ENCODE measurements around the gene PNKP.

Gene PNKP

GRCh38 chr19:49877020-49877878, 9.9 kb upstream of the PNKP start, which contains the start of the genes AKT1S1 and TBC1D17 (continued):
- peak; percentile 99 for TF ChIP-seq PRDM10 (tag by site-specific recombination; IDR thresholded peaks at IDR 0.05)
- TF ChIP-seq, protein P1, sequence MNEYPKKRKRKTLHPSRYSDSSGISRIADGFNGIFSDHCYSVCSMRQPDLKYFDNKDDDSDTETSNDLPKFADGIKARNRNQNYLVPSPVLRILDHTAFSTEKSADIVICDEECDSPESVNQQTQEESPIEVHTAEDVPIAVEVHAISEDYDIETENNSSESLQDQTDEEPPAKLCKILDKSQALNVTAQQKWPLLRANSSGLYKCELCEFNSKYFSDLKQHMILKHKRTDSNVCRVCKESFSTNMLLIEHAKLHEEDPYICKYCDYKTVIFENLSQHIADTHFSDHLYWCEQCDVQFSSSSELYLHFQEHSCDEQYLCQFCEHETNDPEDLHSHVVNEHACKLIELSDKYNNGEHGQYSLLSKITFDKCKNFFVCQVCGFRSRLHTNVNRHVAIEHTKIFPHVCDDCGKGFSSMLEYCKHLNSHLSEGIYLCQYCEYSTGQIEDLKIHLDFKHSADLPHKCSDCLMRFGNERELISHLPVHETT (tag by site-specific recombination; IDR thresholded peaks at IDR 0.05) = peak; percentile 78; the same call in 1 of the 2 replicates
- TF ChIP-seq ZNF670 (tag by site-specific recombination; IDR thresholded peaks at IDR 0.05; ENCODE audit: low read depth) = no peak
- TF ChIP-seq, protein P2, sequence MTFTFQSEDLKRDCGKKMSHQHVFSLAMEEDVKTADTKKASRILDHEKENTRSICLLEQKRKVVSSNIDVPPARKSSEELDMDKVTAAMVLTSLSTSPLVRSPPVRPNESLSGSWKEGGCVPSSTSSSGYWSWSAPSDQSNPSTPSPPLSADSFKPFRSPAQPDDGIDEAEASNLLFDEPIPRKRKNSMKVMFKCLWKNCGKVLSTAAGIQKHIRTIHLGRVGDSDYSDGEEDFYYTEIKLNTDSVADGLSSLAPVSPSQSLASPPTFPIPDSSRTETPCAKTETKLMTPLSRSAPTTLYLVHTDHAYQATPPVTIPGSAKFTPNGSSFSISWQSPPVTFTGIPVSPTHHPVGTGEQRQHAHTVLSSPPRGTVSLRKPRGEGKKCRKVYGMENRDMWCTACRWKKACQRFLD (tag by site-specific recombination; IDR thresholded peaks at IDR 0.05) = no peak
- peak; percentile 10; the same call in 1 of the 2 replicates for TF ChIP-seq RBAK (tag by site-specific recombination; IDR thresholded peaks at IDR 0.05)
- TF ChIP-seq, protein P3, sequence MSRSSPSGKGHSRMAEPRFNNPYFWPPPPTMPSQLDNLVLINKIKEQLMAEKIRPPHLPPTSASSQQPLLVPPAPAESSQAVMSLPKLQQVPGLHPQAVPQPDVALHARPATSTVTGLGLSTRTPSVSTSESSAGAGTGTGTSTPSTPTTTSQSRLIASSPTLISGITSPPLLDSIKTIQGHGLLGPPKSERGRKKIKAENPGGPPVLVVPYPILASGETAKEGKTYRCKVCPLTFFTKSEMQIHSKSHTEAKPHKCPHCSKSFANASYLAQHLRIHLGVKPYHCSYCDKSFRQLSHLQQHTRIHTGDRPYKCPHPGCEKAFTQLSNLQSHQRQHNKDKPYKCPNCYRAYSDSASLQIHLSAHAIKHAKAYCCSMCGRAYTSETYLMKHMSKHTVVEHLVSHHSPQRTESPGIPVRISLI (tag by site-specific recombination; IDR thresholded peaks at IDR 0.05) = no peak
- no peak for TF ChIP-seq ZNF544 (tag by site-specific recombination; IDR thresholded peaks at IDR 0.05)
- TF ChIP-seq SP2 (tag by site-specific recombination; IDR thresholded peaks at IDR 0.05) = peak; percentile 77
- TF ChIP-seq, protein P4, sequence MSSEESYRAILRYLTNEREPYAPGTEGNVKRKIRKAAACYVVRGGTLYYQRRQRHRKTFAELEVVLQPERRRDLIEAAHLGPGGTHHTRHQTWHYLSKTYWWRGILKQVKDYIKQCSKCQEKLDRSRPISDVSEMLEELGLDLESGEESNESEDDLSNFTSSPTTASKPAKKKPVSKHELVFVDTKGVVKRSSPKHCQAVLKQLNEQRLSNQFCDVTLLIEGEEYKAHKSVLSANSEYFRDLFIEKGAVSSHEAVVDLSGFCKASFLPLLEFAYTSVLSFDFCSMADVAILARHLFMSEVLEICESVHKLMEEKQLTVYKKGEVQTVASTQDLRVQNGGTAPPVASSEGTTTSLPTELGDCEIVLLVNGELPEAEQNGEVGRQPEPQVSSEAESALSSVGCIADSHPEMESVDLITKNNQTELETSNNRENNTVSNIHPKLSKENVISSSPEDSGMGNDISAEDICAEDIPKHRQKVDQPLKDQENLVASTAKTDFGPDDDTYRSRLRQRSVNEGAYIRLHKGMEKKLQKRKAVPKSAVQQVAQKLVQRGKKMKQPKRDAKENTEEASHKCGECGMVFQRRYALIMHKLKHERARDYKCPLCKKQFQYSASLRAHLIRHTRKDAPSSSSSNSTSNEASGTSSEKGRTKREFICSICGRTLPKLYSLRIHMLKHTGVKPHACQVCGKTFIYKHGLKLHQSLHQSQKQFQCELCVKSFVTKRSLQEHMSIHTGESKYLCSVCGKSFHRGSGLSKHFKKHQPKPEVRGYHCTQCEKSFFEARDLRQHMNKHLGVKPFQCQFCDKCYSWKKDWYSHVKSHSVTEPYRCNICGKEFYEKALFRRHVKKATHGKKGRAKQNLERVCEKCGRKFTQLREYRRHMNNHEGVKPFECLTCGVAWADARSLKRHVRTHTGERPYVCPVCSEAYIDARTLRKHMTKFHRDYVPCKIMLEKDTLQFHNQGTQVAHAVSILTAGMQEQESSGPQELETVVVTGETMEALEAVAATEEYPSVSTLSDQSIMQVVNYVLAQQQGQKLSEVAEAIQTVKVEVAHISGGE (tag by site-specific recombination; conservative IDR thresholded peaks at IDR 0.05; ENCODE audit: low read depth) = peak; percentile 65
- TF ChIP-seq KLF16 (tag by site-specific recombination; IDR thresholded peaks at IDR 0.05) = peak; percentile 73
- TF ChIP-seq ZNF146 (tag by site-specific recombination; IDR thresholded peaks at IDR 0.05) = no peak
- TF ChIP-seq ZBTB8A (tag by site-specific recombination; IDR thresholded peaks at IDR 0.05) = peak; percentile 29; the same call in 1 of the 2 replicates
- TF ChIP-seq OVOL3 (tag by site-specific recombination; IDR thresholded peaks at IDR 0.05) = peak; percentile 77; the same call in 1 of the 2 replicates
- no peak for TF ChIP-seq PRDM1 (tag by site-specific recombination; IDR thresholded peaks at IDR 0.05)
- TF ChIP-seq OSR2 (tag by site-specific recombination; IDR thresholded peaks at IDR 0.05) = 0 out of 2 replicates have a peak, but pooled peaks have one; percentile 41
- peak; percentile 80 for TF ChIP-seq ZNF777 (tag by site-specific recombination; IDR thresholded peaks at IDR 0.05; ENCODE audit: borderline replicate concordance)
- TF ChIP-seq FEZF1 (tag by site-specific recombination; IDR thresholded peaks at IDR 0.05) = no peak
- TF ChIP-seq ZNF24 (tag by site-specific recombination; IDR thresholded peaks at IDR 0.05) = peak; percentile 20; the same call in 1 of the 2 replicates
- TF ChIP-seq ZNF596 (tag by site-specific recombination; IDR thresholded peaks at IDR 0.05) = no peak
- no peak for TF ChIP-seq ZNF394 (tag by site-specific recombination; IDR thresholded peaks at IDR 0.05; ENCODE audit: borderline replicate concordance)
- no peak; the same call in 1 of the 2 replicates for TF ChIP-seq ZNF324 (tag by site-specific recombination; IDR thresholded peaks at IDR 0.05)
- TF ChIP-seq ZNF707 (tag by site-specific recombination; IDR thresholded peaks at IDR 0.05) = no peak
- no peak; the same call in none of the 2 replicates for TF ChIP-seq ZNF501 (tag by site-specific recombination; IDR thresholded peaks at IDR 0.05)
- TF ChIP-seq ZNF23 (tag by site-specific recombination; IDR thresholded peaks at IDR 0.05; ENCODE audit: borderline replicate concordance) = no peak
- TF ChIP-seq ZNF785 (tag by site-specific recombination; IDR thresholded peaks at IDR 0.05) = no peak
- no peak for TF ChIP-seq GFI1B (tag by site-specific recombination; IDR thresholded peaks at IDR 0.05)

All from HEK293 (cell line).